ENCODE results near the gene SYCP1.
"Not testable (repeated sequence)": the region's sequence is repeated elsewhere in the genome, so short reads cannot be mapped to it uniquely, and the experiment has no call there.

SYCP1 gene

DNA sequence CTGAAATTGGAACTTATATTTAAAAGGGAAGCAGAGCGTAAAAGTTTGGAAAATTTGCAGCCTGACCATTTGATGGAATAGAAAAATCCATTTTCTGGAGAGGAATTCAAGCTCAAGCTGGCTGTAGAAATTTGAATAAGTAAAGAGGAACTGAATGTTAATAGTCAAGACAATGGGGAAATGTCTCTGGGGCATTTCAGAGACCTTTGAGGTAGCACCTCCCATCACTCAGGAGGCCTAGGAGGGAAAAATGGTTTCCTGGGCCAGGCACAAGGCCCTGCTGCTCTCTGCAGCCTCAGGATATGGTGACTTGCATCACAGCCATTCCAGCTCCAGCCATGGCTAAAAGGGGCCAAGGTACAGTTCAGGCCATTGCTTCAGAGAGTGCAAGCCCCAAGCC, 157.3 kb downstream of the SYCP1 start:
- Mint-ChIP-seq H3K9me3 (no peaks in the 10 kb centered on the region), H3K27me3 (ENCODE audit: low read depth) (no peaks in the 10 kb centered on the region), H3K36me3 (ENCODE audit: low read depth) (no peaks in the 10 kb centered on the region), H3K4me3 (no peak overlapping the region), H3K4me1 (no peaks in the 10 kb centered on the region), H3K27ac (no peak overlapping the region)
- TF ChIP-seq, protein P1, sequence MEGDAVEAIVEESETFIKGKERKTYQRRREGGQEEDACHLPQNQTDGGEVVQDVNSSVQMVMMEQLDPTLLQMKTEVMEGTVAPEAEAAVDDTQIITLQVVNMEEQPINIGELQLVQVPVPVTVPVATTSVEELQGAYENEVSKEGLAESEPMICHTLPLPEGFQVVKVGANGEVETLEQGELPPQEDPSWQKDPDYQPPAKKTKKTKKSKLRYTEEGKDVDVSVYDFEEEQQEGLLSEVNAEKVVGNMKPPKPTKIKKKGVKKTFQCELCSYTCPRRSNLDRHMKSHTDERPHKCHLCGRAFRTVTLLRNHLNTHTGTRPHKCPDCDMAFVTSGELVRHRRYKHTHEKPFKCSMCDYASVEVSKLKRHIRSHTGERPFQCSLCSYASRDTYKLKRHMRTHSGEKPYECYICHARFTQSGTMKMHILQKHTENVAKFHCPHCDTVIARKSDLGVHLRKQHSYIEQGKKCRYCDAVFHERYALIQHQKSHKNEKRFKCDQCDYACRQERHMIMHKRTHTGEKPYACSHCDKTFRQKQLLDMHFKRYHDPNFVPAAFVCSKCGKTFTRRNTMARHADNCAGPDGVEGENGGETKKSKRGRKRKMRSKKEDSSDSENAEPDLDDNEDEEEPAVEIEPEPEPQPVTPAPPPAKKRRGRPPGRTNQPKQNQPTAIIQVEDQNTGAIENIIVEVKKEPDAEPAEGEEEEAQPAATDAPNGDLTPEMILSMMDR (IDR thresholded peaks at IDR 0.05; ENCODE audit: unreplicated experiment in 3 of 3), result no peak

- no peak overlapping the region for H3K27ac Mint-ChIP-seq
- no peaks in the 10 kb centered on the region for H3K4me1 Mint-ChIP-seq
- no peaks in the 10 kb centered on the region for H3K9me3 Mint-ChIP-seq
- TF ChIP-seq, protein P1 (IDR thresholded peaks at IDR 0.05; ENCODE audit: unreplicated experiment in 3 of 3), result no peak
- no peaks in the 10 kb centered on the region for H3K27me3 Mint-ChIP-seq (ENCODE audit: low read depth)
- H3K36me3 Mint-ChIP-seq (ENCODE audit: low read depth), result no peaks in the 10 kb centered on the region
- H3K4me3 Mint-ChIP-seq, result no peak overlapping the region
Measured at GRCh38 chr1:115012434-115012833, 157.8 kb downstream of the SYCP1 start.

- Mint-ChIP-seq H3K27ac (no peak overlapping the region), H3K4me3 (no peak overlapping the region), H3K27me3 (ENCODE audit: low read depth) (no peaks in the 10 kb centered on the region), H3K36me3 (ENCODE audit: low read depth) (no peaks in the 10 kb centered on the region), H3K9me3 (peaks cover 4% of the 10 kb centered on the region), H3K4me1 (no peaks in the 10 kb centered on the region)
- TF ChIP-seq, protein P1 (IDR thresholded peaks at IDR 0.05; ENCODE audit: unreplicated experiment in 3 of 3), result no peak
Measured at GRCh38 chr1:115013792-115014191, 159.1 kb downstream of the SYCP1 start.

- not testable (repeated sequence) for H3K4me3 Mint-ChIP-seq; H3K36me3 Mint-ChIP-seq (ENCODE audit: low read depth); H3K27me3 Mint-ChIP-seq (ENCODE audit: low read depth); H3K9me3 Mint-ChIP-seq; H3K27ac Mint-ChIP-seq; H3K4me1 Mint-ChIP-seq
Measured at GRCh38 chr1:115019549-115019948, 164.9 kb downstream of the SYCP1 start.

- Mint-ChIP-seq H3K9me3 (peaks cover 4% of the 10 kb centered on the region), H3K36me3 (ENCODE audit: low read depth) (no peaks in the 10 kb centered on the region), H3K27me3 (ENCODE audit: low read depth) (no peaks in the 10 kb centered on the region), H3K4me1 (no peaks in the 10 kb centered on the region), H3K4me3 (no peak overlapping the region), H3K27ac (no peak overlapping the region)
- TF ChIP-seq, protein P1 (IDR thresholded peaks at IDR 0.05; ENCODE audit: unreplicated experiment in 3 of 3), result no peak
Measured at GRCh38 chr1:115021145-115021544, 166.5 kb downstream of the SYCP1 start.

DNA sequence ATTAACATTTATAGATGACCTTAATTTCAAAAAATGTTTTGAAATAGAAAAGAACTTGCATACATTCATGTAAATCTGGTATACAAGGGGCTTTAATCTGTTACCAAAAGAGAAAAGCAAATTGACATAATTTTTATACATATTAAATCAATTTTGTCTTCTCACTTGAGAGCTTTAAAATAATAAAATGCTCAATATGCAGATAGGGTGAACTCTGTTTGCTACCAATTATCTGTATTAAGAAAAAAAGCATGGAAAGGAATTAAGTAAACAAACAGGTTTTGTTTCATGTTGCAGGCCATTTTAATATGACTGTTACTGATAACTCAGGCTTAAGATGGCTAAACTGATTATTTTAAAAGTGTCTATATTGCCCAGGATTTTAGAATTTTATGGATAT, 168.9 kb downstream of the SYCP1 start:
- no peak overlapping the region for H3K27ac Mint-ChIP-seq
- TF ChIP-seq, protein P1 (IDR thresholded peaks at IDR 0.05; ENCODE audit: unreplicated experiment in 3 of 3), result no peak
- no peaks in the 10 kb centered on the region for H3K36me3 Mint-ChIP-seq (ENCODE audit: low read depth)
- no peaks in the 10 kb centered on the region for H3K27me3 Mint-ChIP-seq (ENCODE audit: low read depth)
- H3K4me3 Mint-ChIP-seq, result no peak overlapping the region
- H3K9me3 Mint-ChIP-seq, result peaks cover 2% of the 10 kb centered on the region
- no peaks in the 10 kb centered on the region for H3K4me1 Mint-ChIP-seq

All from nephron (organoid).